ENCODE measurements around the gene TRIM66. TPM values are rescaled to one million over a fixed set of nuclear protein-coding genes. Genes with fewer than 3 reads are reported as not detected.

Gene TRIM66
- total RNA-seq, 2 experiments from 2014 or later, result 28.1 to 28.2 TPM

- no peaks in the 10 kb centered on the region for H3K27me3 Mint-ChIP-seq (ENCODE audit: low read depth)
- ATAC-seq (no peak), DNase-seq (no peak)
- CTCF ChIA-PET, result no interaction called here
- no peaks in the 10 kb centered on the region for H3K9me3 Mint-ChIP-seq (ENCODE audit: insufficient read depth)
- no peak overlapping the region for H3K4me3 Mint-ChIP-seq
- H3K27ac Mint-ChIP-seq, result peak overlapping the region; percentile 15
- POLR2A ChIA-PET, result interaction anchor here (1.6 to 2.1 kb wide), 2 partner anchors 11 to 12 kb away, joined by 5 read pairs; partner anchors contain the start of genes RPL27A and TRIM66
- H3K4me1 Mint-ChIP-seq (ENCODE audit: low read depth), result peaks cover 28% of the 10 kb centered on the region
- peaks cover 46% of the 10 kb centered on the region for H3K36me3 Mint-ChIP-seq (ENCODE audit: low read depth)
Observed at GRCh38 chr11:8694137-8694536, 11.7 kb upstream of the TRIM66 start.

- Mint-ChIP-seq H3K27ac (no peak overlapping the region), H3K36me3 (ENCODE audit: low read depth) (peaks cover 52% of the 10 kb centered on the region)
- POLR2A ChIA-PET, result interaction anchor here (0.6 to 2.1 kb wide), 3 partner anchors 11 to 16 kb away, joined by 4 to 5 read pairs (median 5); partner anchors contain the start of genes RPL27A and TRIM66
Observed at GRCh38 chr11:8693555-8693954, 11.1 kb upstream of the TRIM66 start.

GRCh38 chr11:8693010-8693551 lies 10.6 kb upstream of the TRIM66 start:
- peaks cover 56% of the 10 kb centered on the region for H3K36me3 Mint-ChIP-seq (ENCODE audit: low read depth)
- ChIA-PET POLR2A (interaction anchor here (0.6 to 2.1 kb wide), 3 partner anchors 10 to 15 kb away, joined by 4 to 5 read pairs (median 5); partner anchors contain the start of genes RPL27A and TRIM66), CTCF (no interaction called here)
- DNase-seq, result no peak
- no peaks in the 10 kb centered on the region for H3K9me3 Mint-ChIP-seq (ENCODE audit: insufficient read depth)
- no peaks in the 10 kb centered on the region for H3K27me3 Mint-ChIP-seq (ENCODE audit: low read depth)
- H3K4me1 Mint-ChIP-seq (ENCODE audit: low read depth), result peaks cover 39% of the 10 kb centered on the region
- no peak overlapping the region for H3K27ac Mint-ChIP-seq
- no peak for ATAC-seq
- H3K4me3 Mint-ChIP-seq, result no peak overlapping the region

More at GRCh38 chr11:8693555-8693954, 11.1 kb upstream of the TRIM66 start:
- Mint-ChIP-seq H3K9me3 (ENCODE audit: insufficient read depth) (no peaks in the 10 kb centered on the region), H3K4me1 (ENCODE audit: low read depth) (peaks cover 34% of the 10 kb centered on the region), H3K27me3 (ENCODE audit: low read depth) (no peaks in the 10 kb centered on the region), H3K4me3 (no peak overlapping the region)
- DNase-seq (no peak), ATAC-seq (no peak)
- CTCF ChIA-PET, result no interaction called here

GRCh38 chr11:8692417-8692816 lies 10.0 kb upstream of the TRIM66 start:
- H3K27ac Mint-ChIP-seq, result no peak overlapping the region

GRCh38 chr11:8691601-8692000 lies 9.1 kb upstream of the TRIM66 start:
- Mint-ChIP-seq H3K27ac (no peak overlapping the region), H3K4me1 (ENCODE audit: low read depth) (peaks cover 51% of the 10 kb centered on the region), H3K4me3 (no peak overlapping the region), H3K9me3 (ENCODE audit: insufficient read depth) (no peaks in the 10 kb centered on the region), H3K27me3 (ENCODE audit: low read depth) (no peaks in the 10 kb centered on the region), H3K36me3 (ENCODE audit: low read depth) (peaks cover 64% of the 10 kb centered on the region)
- DNase-seq (no peak), ATAC-seq (no peak)
- POLR2A ChIA-PET, result interaction anchor here (1.9 kb wide), 1 partner anchor 9 kb away, joined by 8 read pairs; the partner anchor contains the start of genes RPL27A and TRIM66
- CTCF ChIA-PET, result interaction anchor here (1.2 to 1.3 kb wide), 2 partner anchors 121 to 268 kb away, joined by 3 to 4 read pairs; no protein-coding TSS in a partner anchor

More at GRCh38 chr11:8692417-8692816, 10.0 kb upstream of the TRIM66 start:
- Mint-ChIP-seq H3K4me3 (no peak overlapping the region), H3K4me1 (ENCODE audit: low read depth) (peaks cover 45% of the 10 kb centered on the region), H3K9me3 (ENCODE audit: insufficient read depth) (no peaks in the 10 kb centered on the region), H3K27me3 (ENCODE audit: low read depth) (no peaks in the 10 kb centered on the region), H3K36me3 (ENCODE audit: low read depth) (peaks cover 59% of the 10 kb centered on the region)
- no peak for DNase-seq
- ChIA-PET CTCF (no interaction called here), POLR2A (interaction anchor here (2.1 kb wide), 1 partner anchor 10 kb away, joined by 5 read pairs; no protein-coding TSS in a partner anchor)
- no peak for ATAC-seq

- DNase-seq, result no peak
- peak overlapping the region; percentile 96 for H3K4me3 Mint-ChIP-seq
- CTCF ChIA-PET, result interaction anchor here (0.8 to 1.3 kb wide), 3 partner anchors 122 to 269 kb away, joined by 3 to 4 read pairs (median 3); no protein-coding TSS in a partner anchor
- peak overlapping the region; percentile 97 for H3K27ac Mint-ChIP-seq
- H3K36me3 Mint-ChIP-seq (ENCODE audit: low read depth), result peaks cover 72% of the 10 kb centered on the region
- POLR2A ChIA-PET, result interaction anchor here (1.1 to 2.2 kb wide), 3 partner anchors 9 to 10 kb away, joined by 3 to 8 read pairs (median 6); partner anchors contain the start of genes RPL27A and TRIM66
- H3K9me3 Mint-ChIP-seq (ENCODE audit: insufficient read depth), result no peaks in the 10 kb centered on the region
- H3K27me3 Mint-ChIP-seq (ENCODE audit: low read depth), result no peaks in the 10 kb centered on the region
- ATAC-seq, result no peak
- peaks cover 56% of the 10 kb centered on the region for H3K4me1 Mint-ChIP-seq (ENCODE audit: low read depth)
Observed at GRCh38 chr11:8690374-8691342, 8.2 kb upstream of the TRIM66 start.

GRCh38 chr11:8689726-8690255 lies 7.3 kb upstream of the TRIM66 start:
- DNase-seq (no peak), ATAC-seq (no peak)
- ChIA-PET POLR2A (interaction anchor here (1.1 to 2.2 kb wide), 4 partner anchors 8 to 220 kb away, joined by 3 to 8 read pairs (median 5); partner anchors contain the start of genes RPL27A and TRIM66), CTCF (interaction anchor here (0.8 to 2.3 kb wide), 3 partner anchors 224 to 269 kb away, joined by 3 to 14 read pairs (median 4); no protein-coding TSS in a partner anchor)
- Mint-ChIP-seq H3K36me3 (ENCODE audit: low read depth) (peaks cover 75% of the 10 kb centered on the region), H3K9me3 (ENCODE audit: insufficient read depth) (no peaks in the 10 kb centered on the region), H3K4me1 (ENCODE audit: low read depth) (peaks cover 64% of the 10 kb centered on the region), H3K4me3 (peak overlapping the region; percentile 96), H3K27me3 (ENCODE audit: low read depth) (no peaks in the 10 kb centered on the region), H3K27ac (peak overlapping the region; percentile 97)

- peaks cover 66% of the 10 kb centered on the region for H3K4me1 Mint-ChIP-seq (ENCODE audit: low read depth)
- peak; percentile 93 for ATAC-seq
- H3K27ac Mint-ChIP-seq, result peak overlapping the region; percentile 97
- peaks cover 78% of the 10 kb centered on the region for H3K36me3 Mint-ChIP-seq (ENCODE audit: low read depth)
- no peaks in the 10 kb centered on the region for H3K27me3 Mint-ChIP-seq (ENCODE audit: low read depth)
- ChIA-PET POLR2A (interaction anchor here (0.6 to 2.2 kb wide), 8 partner anchors 11 to 1619 kb away, joined by 3 to 6 read pairs (median 3); partner anchors contain the start of genes EIF3F and TMEM9B), CTCF (interaction anchor here (0.8 to 2.3 kb wide), 5 partner anchors 15 to 273 kb away, joined by 3 to 14 read pairs (median 3); no protein-coding TSS in a partner anchor)
- no peaks in the 10 kb centered on the region for H3K9me3 Mint-ChIP-seq (ENCODE audit: insufficient read depth)
- peak overlapping the region; percentile 96 for H3K4me3 Mint-ChIP-seq
- DNase-seq, result peak; percentile 91
Observed at GRCh38 chr11:8688414-8689362, 6.2 kb upstream of the TRIM66 start.

GRCh38 chr11:8686325-8686724 lies 3.9 kb upstream of the TRIM66 start:
- Mint-ChIP-seq H3K4me3 (no peak overlapping the region), H3K27ac (no peak overlapping the region), H3K9me3 (ENCODE audit: insufficient read depth) (no peaks in the 10 kb centered on the region), H3K27me3 (ENCODE audit: low read depth) (no peaks in the 10 kb centered on the region), H3K36me3 (ENCODE audit: low read depth) (peaks cover 82% of the 10 kb centered on the region), H3K4me1 (ENCODE audit: low read depth) (peaks cover 67% of the 10 kb centered on the region)
- ChIA-PET POLR2A (no interaction called here), CTCF (interaction anchor here (1.1 kb wide), 1 partner anchor 273 kb away, joined by 3 read pairs; no protein-coding TSS in a partner anchor)
- no peak for DNase-seq
- ATAC-seq, result no peak

- Mint-ChIP-seq H3K4me1 (ENCODE audit: low read depth) (peaks cover 69% of the 10 kb centered on the region), H3K36me3 (ENCODE audit: low read depth) (peaks cover 81% of the 10 kb centered on the region), H3K27me3 (ENCODE audit: low read depth) (no peaks in the 10 kb centered on the region), H3K27ac (peak overlapping the region; percentile 55), H3K4me3 (peak overlapping the region; percentile 28), H3K9me3 (ENCODE audit: insufficient read depth) (no peaks in the 10 kb centered on the region)
- DNase-seq (no peak), ATAC-seq (no peak)
- CTCF ChIA-PET, result no interaction called here
- POLR2A ChIA-PET, result no interaction called here
Observed at GRCh38 chr11:8685820-8686219, 3.4 kb upstream of the TRIM66 start.

Measured in activated CD8-positive, alpha-beta T cell treated with anti-CD3 and anti-CD28 coated beads, Interleukin-2, amount 10 ng/mL, durations not matched to agents 7 days and 5 days (primary cell).